Prostate gland (tissue), 2 donors: ENCODE measurements around the gene INO80E. TPM values are rescaled to one million over a fixed set of nuclear protein-coding genes. Genes with fewer than 3 reads are reported as not detected.

ENCODE experiments used
- DNase-seq: peaks from one replicate; pipeline ENCODE4 v3.0.0-alpha.2; 2019; ENCODE audit warnings: low spot score
- H3K27ac ChIP-seq, 2 donors: fragments of 200-600 bp; sonication (generic); 2 replicates each; pipeline ENCODE4 v1.5.1; 2017 to 2019
- H3K27me3 ChIP-seq: fragments of 200-600 bp; sonication (generic); replicated peaks from 2 replicates; pipeline ENCODE4 v1.5.1; 2019; ENCODE audit not compliant: insufficient read depth
- H3K36me3 ChIP-seq, 2 donors: fragments of 200-600 bp; sonication (generic); 1 replicate in 1 of 2; 2 replicates in 1 of 2; pipeline versions ENCODE4 v1.5.1 to v1.8.1; 2017 to 2019
- H3K4me1 ChIP-seq: fragments of 200-600 bp; sonication (generic); replicated peaks from 2 replicates; pipeline ENCODE4 v1.5.1; 2019
- H3K4me3 ChIP-seq, 2 donors: fragments of 200-600 bp; sonication (generic); 2 replicates each; pipeline ENCODE4 v1.5.1; 2017 to 2019
- H3K9me3 ChIP-seq: fragments of 200-600 bp; sonication (generic); 2 replicates; pipeline ENCODE4 v1.5.1; 2017
- POLR2A ChIP-seq: fragments of 450-650 bp; IDR thresholded peaks from one replicate; pipeline ENCODE4 v1.6.1; 2016; ENCODE audit warnings: antibody characterized with exemption, mild to moderate bottlenecking
- POLR2AphosphoS5 ChIP-seq: sonication (generic); formaldehyde crosslinking; IDR thresholded peaks from one replicate; pipeline ENCODE4 v1.6.1; 2017; ENCODE audit warnings: antibody characterized with exemption
- WGBS: methylation state at CpG from one replicate; pipeline ENCODE4 v1.1.5; 2018; 5-methylcytosine and 5-hydroxymethylcytosine counted together
- intact Hi-C: fragments of 100-400 bp; cut with DNase I; formaldehyde crosslinking; loops from one replicate; pipeline ENCODE4 v1.14.2; 2022
- total RNA-seq, 2 donors: library from RNA; depleted of rRNA; stranded (reverse); fragments of >200 nt; gene quantifications; one replicate each; pipeline ENCODE4 v1.1.0, GENCODE V29; 2016
- TF ChIP-seq, protein P1 (sequence below), 4 experiments: fragments of 200-600 bp in 2 of 4; fragments of 450-650 bp in 2 of 4; sonication (generic) in 2 of 4; IDR thresholded peaks; 1 replicate in 3 of 4; 2 replicates in 1 of 4; pipeline ENCODE4 v1.5.1; 2016 to 2019; ENCODE audit warnings: antibody characterized with exemption in 4 of 4, mild to moderate bottlenecking in 2 of 4, moderate library complexity in 2 of 4

INO80E gene
- total RNA-seq, 2 donors from 2014 or later: 51.8 to 113 TPM

DNA sequence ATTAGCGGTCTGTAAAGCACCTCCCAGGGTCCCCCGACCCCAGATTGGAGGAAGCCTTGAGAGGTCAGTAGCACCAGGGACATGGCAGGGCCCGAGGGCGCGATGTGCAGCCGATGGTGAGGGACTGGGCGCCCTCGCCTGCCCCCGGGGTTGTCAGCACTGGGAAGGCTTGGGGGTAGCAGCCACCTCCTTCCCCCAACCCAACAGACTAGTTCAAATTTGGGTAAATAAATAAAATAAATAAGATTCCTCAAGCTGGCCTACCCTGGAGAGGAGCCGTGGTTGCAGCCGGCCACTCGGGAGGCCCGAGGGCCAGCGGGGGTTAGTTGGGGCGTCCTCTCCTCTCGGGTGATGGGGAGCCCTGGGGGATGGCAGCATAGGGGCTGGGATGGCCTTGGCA lies 28.4 kb downstream of the INO80E start:
- WGBS: 67% methylated on average over 16 of the region's 16 CpGs
- intact Hi-C loops: loop anchor here (10.0 kb wide), 1 partner anchor 330 kb away; no protein-coding TSS in a partner anchor
- peaks cover 2% of the 10 kb centered on the region for H3K27me3 ChIP-seq
- H3K4me1 ChIP-seq: no peaks in the 10 kb centered on the region
- H3K27ac ChIP-seq: no peak overlapping the region
- TF ChIP-seq POLR2A (no peak), POLR2AphosphoS5 (no peak)
- TF ChIP-seq, protein P1, sequence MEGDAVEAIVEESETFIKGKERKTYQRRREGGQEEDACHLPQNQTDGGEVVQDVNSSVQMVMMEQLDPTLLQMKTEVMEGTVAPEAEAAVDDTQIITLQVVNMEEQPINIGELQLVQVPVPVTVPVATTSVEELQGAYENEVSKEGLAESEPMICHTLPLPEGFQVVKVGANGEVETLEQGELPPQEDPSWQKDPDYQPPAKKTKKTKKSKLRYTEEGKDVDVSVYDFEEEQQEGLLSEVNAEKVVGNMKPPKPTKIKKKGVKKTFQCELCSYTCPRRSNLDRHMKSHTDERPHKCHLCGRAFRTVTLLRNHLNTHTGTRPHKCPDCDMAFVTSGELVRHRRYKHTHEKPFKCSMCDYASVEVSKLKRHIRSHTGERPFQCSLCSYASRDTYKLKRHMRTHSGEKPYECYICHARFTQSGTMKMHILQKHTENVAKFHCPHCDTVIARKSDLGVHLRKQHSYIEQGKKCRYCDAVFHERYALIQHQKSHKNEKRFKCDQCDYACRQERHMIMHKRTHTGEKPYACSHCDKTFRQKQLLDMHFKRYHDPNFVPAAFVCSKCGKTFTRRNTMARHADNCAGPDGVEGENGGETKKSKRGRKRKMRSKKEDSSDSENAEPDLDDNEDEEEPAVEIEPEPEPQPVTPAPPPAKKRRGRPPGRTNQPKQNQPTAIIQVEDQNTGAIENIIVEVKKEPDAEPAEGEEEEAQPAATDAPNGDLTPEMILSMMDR (IDR thresholded peaks at IDR 0.05): no peak
- H3K4me3 ChIP-seq: no peak overlapping the region
- H3K9me3 ChIP-seq: no peaks in the 10 kb centered on the region
- DNase-seq: no peak
- no peaks in the 10 kb centered on the region for H3K36me3 ChIP-seq

DNA sequence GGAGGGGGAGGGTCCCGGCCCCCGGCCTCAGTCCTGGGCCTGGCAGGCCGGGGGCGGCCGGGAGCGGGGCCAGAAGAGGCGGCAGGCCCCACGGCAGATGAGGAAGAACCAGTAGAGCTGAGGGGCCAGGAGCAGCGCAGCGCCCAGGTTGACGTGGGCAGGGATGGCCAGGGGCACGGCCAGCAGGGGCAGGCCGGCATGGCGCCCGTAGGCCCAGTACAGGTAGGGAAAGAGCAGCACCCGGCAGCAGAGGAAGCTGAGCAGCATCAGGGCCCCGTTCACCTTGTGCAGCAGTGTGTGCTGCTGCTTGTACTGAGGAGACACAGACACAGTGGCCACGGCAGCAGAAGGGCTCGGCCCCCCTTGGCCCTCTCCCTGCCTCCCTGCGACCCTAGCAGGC lies 29.1 kb downstream of the INO80E start:
- intact Hi-C loops: loop anchor here (10.0 kb wide), 1 partner anchor 330 kb away; no protein-coding TSS in a partner anchor
- Histone ChIP-seq H3K9me3 (no peaks in the 10 kb centered on the region), H3K36me3 (no peaks in the 10 kb centered on the region), H3K27ac (no peak overlapping the region), H3K4me3 (no peak overlapping the region), H3K27me3 (peaks cover 2% of the 10 kb centered on the region), H3K4me1 (no peaks in the 10 kb centered on the region)
- no peak for DNase-seq
- TF ChIP-seq POLR2AphosphoS5 (no peak), POLR2A (no peak)
- TF ChIP-seq, protein P1 (IDR thresholded peaks at IDR 0.05): no peak
- WGBS: 65% methylated on average over 18 of the region's 20 CpGs

DNA sequence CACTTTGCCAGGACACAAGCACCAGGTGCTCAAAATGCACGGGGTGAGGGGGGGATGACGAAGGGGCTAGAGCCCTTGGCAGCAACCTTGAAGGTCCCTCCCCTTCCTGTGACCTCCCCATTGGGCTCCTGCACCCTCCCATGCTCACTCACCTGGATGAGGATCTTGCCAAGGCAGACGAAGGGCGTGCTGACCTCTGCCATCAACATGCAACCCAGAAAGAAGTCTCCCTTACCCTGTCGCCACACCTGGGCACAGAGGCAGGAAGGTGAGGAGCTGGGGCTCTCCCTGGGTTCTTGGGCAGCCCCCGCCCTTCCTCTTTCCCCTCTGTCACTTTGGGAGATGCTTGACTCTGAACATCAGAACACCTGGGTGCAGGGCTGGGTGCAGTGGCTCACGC lies 29.5 kb downstream of the INO80E start:
- Histone ChIP-seq H3K4me1 (no peaks in the 10 kb centered on the region), H3K27ac (no peak overlapping the region), H3K27me3 (peaks cover 6% of the 10 kb centered on the region), H3K9me3 (no peaks in the 10 kb centered on the region), H3K36me3 (no peaks in the 10 kb centered on the region), H3K4me3 (no peak overlapping the region)
- 66% methylated on average over 6 of the region's 7 CpGs for WGBS
- no peak for DNase-seq
- TF ChIP-seq POLR2A (no peak), POLR2AphosphoS5 (no peak)
- TF ChIP-seq, protein P1 (IDR thresholded peaks at IDR 0.05): no peak
- intact Hi-C loops: loop anchor here (10.0 kb wide), 1 partner anchor 331 kb away; no protein-coding TSS in a partner anchor

DNA sequence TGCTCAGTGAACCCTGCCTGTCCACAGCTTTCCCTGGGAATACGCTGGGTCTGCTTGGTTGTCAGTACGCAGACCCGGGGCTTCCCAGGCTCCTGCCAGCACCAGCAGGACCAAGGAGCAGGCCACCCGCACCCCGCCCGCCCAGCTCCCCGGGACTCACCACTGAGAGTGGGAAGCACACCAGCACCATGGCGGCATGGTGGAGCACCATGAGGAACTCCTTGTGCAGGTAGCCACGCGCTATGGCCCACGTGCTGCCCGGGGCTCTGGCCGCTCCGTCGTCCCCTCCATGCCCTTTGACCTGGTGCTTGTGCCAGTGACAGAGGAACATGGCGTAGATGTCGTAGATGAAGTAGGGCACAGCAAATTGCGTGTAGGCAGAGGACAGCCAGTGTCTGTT lies 30.4 kb downstream of the INO80E start:
- TF ChIP-seq POLR2A (no peak), POLR2AphosphoS5 (no peak)
- TF ChIP-seq, protein P1 (IDR thresholded peaks at IDR 0.05): no peak
- Histone ChIP-seq H3K9me3 (no peaks in the 10 kb centered on the region), H3K4me3 (no peak overlapping the region), H3K27ac (no peak overlapping the region), H3K36me3 (no peaks in the 10 kb centered on the region), H3K4me1 (peaks cover 5% of the 10 kb centered on the region), H3K27me3 (peaks cover 12% of the 10 kb centered on the region)
- no peak for DNase-seq
- intact Hi-C loops: loop anchor here (10.0 kb wide), 1 partner anchor 332 kb away; no protein-coding TSS in a partner anchor
- 88% methylated on average over 15 of the region's 18 CpGs for WGBS
